ENCODE data around the gene TENM3. TPM values are rescaled to one million over a fixed set of nuclear protein-coding genes. Genes with fewer than 3 reads are reported as not detected.

Gene TENM3
- total and polyA plus RNA-seq, 2 donors (not counting 3 experiments of a cell fraction or from before 2014, with no cell fraction given) = 3.2 to 6.2 TPM

DNA sequence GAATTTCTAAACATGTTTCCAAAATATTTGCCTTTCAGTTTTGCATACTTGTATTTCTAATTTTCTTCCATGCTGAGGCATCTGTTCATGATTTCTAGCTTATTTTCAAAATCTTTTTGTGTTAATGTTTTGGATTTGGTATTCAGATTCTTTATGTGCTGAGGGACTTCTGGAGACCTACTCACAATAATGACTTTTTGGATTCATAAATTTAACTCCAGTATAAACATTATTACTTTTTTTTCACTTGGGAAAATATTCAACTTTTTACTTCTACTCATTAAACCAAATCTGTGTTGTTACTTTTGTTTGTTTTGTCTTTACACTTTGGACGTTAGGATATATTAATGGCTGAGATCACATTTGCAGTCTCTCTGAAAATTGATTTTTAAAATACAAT, 183.7 kb downstream of the TENM3 start:
- Histone ChIP-seq H3K79me2 (ENCODE audit: control insufficient read depth, insufficient read depth, low read length) (no peaks in the 10 kb centered on the region), H2AFZ (ENCODE audit: low read depth, low read length) (no peak overlapping the region), H3K36me3 (ENCODE audit: control insufficient read depth in 2 of 2, extremely low read depth in 1 of 2, insufficient read depth in 2 of 2, low read length in 2 of 2) (no peaks in the 10 kb centered on the region), H3K9me1 (replicated peaks; ENCODE audit: control insufficient read depth, extremely low read depth, insufficient read depth, low read length) (no peaks in the 10 kb centered on the region), H3K4me1 (ENCODE audit: control insufficient read depth, extremely low read depth, insufficient read depth, low read length) (no peaks in the 10 kb centered on the region), H3K9me3 (replicated peaks; ENCODE audit: control insufficient read depth, insufficient read depth, low read length) (no peaks in the 10 kb centered on the region), H3K4me3 (replicated peaks in 1 of 3; ENCODE audit: insufficient read depth in 1 of 3, low read depth in 1 of 3, low read length in 3 of 3) (no peak overlapping the region), H3K27me3 (ENCODE audit: control insufficient read depth in 2 of 2, insufficient read depth in 2 of 2, low read length in 2 of 2) (no peaks in the 10 kb centered on the region), H3K27ac (ENCODE audit: insufficient read depth, low read depth, low read length) (no peak overlapping the region), H3K9ac (replicated peaks; ENCODE audit: extremely low read depth, insufficient read depth, low read length) (no peak overlapping the region), H4K20me1 (replicated peaks; ENCODE audit: control insufficient read depth, extremely low read depth, insufficient read depth, low read length) (no peaks in the 10 kb centered on the region), H3K4me2 (ENCODE audit: insufficient read depth, low read length) (no peak overlapping the region)
- BruUV-seq (replicated peaks) = no TSS peak
- dilution Hi-C loops (cut with MboI; ENCODE audit: extremely low pct_ligation_motif_present, low sequenced_read_pairs) (no loop called here), intact Hi-C loops (cut with micrococcal nuclease) (no loop called here)
- CTCF ChIA-PET = no interaction called here
- FAIRE-seq = no peak
- POLR2A ChIA-PET = no interaction called here
- TF ChIP-seq POLR2A (IDR thresholded peaks at IDR 0.05; ENCODE audit: low read depth, low read length) = no peak
- TF ChIP-seq, protein P1, sequence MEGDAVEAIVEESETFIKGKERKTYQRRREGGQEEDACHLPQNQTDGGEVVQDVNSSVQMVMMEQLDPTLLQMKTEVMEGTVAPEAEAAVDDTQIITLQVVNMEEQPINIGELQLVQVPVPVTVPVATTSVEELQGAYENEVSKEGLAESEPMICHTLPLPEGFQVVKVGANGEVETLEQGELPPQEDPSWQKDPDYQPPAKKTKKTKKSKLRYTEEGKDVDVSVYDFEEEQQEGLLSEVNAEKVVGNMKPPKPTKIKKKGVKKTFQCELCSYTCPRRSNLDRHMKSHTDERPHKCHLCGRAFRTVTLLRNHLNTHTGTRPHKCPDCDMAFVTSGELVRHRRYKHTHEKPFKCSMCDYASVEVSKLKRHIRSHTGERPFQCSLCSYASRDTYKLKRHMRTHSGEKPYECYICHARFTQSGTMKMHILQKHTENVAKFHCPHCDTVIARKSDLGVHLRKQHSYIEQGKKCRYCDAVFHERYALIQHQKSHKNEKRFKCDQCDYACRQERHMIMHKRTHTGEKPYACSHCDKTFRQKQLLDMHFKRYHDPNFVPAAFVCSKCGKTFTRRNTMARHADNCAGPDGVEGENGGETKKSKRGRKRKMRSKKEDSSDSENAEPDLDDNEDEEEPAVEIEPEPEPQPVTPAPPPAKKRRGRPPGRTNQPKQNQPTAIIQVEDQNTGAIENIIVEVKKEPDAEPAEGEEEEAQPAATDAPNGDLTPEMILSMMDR (IDR thresholded peaks at IDR 0.05; ENCODE audit: extremely low read depth in 1 of 2, insufficient read depth in 1 of 2, low read depth in 1 of 2, low read length in 2 of 2) = no peak
- DNase-seq (ENCODE audit: low read depth, low spot score) = no peak

DNA sequence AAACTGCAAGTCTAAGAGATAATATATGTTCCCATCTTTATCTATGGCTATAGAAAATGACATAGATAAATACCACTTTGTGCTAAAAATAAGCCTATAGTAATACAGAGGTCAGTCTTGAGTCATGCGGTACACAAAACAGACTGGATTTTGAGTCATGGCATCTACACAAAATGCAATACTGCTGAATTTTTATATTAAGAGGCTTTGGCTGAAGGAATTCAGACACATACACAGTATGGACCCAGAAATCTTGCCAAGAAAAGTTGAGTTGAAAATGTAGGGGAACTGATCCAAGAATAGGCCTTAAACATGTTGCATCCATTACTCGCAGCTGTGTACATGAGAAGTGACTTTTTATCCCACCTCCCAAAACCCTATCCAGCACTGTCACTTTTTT, 184.4 kb downstream of the TENM3 start:
- TF ChIP-seq, protein P2, sequence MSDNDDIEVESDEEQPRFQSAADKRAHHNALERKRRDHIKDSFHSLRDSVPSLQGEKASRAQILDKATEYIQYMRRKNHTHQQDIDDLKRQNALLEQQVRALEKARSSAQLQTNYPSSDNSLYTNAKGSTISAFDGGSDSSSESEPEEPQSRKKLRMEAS (IDR thresholded peaks at IDR 0.05; ENCODE audit: insufficient read depth, insufficient read length) = no peak
- TF ChIP-seq GATA2 (IDR thresholded peaks at IDR 0.05; ENCODE audit: insufficient read depth, insufficient read length, low read depth, low read length) = no peak
- no peak for TF ChIP-seq EZH2 (IDR thresholded peaks at IDR 0.05; ENCODE audit: borderline replicate concordance, low read depth, low read length, severe bottlenecking)
- no peak for TF ChIP-seq FOS (IDR thresholded peaks at IDR 0.05; ENCODE audit: borderline replicate concordance, insufficient read depth, low read length)
- no peak for TF ChIP-seq JUN (IDR thresholded peaks at IDR 0.05; ENCODE audit: borderline replicate concordance, insufficient read depth, insufficient read length, low read depth)
- H3K4me3 ChIP-seq (replicated peaks in 1 of 3; ENCODE audit: insufficient read depth in 1 of 3, low read depth in 1 of 3, low read length in 3 of 3) = no peak overlapping the region
- intact Hi-C loops (cut with micrococcal nuclease) (no loop called here), dilution Hi-C loops (cut with MboI; ENCODE audit: extremely low pct_ligation_motif_present, low sequenced_read_pairs) (no loop called here)
- H3K9me1 ChIP-seq (replicated peaks; ENCODE audit: control insufficient read depth, extremely low read depth, insufficient read depth, low read length) = no peaks in the 10 kb centered on the region
- H3K36me3 ChIP-seq (ENCODE audit: control insufficient read depth in 2 of 2, extremely low read depth in 1 of 2, insufficient read depth in 2 of 2, low read length in 2 of 2) = no peaks in the 10 kb centered on the region
- ChIA-PET POLR2A (no interaction called here), CTCF (no interaction called here)
- no peaks in the 10 kb centered on the region for H3K79me2 ChIP-seq (ENCODE audit: control insufficient read depth, insufficient read depth, low read length)
- H3K27ac ChIP-seq (ENCODE audit: insufficient read depth, low read depth, low read length) = no peak overlapping the region
- no peak for DNase-seq (ENCODE audit: low read depth, low spot score)
- no TSS peak for BruUV-seq (replicated peaks)
- no peak overlapping the region for H3K4me2 ChIP-seq (ENCODE audit: insufficient read depth, low read length)
- no peaks in the 10 kb centered on the region for H3K9me3 ChIP-seq (replicated peaks; ENCODE audit: control insufficient read depth, insufficient read depth, low read length)
- no peak overlapping the region for H3K9ac ChIP-seq (replicated peaks; ENCODE audit: extremely low read depth, insufficient read depth, low read length)
- no peaks in the 10 kb centered on the region for H3K27me3 ChIP-seq (ENCODE audit: control insufficient read depth in 2 of 2, insufficient read depth in 2 of 2, low read length in 2 of 2)
- no peak overlapping the region for H2AFZ ChIP-seq (ENCODE audit: low read depth, low read length)
- no peaks in the 10 kb centered on the region for H3K4me1 ChIP-seq (ENCODE audit: control insufficient read depth, extremely low read depth, insufficient read depth, low read length)
- no peaks in the 10 kb centered on the region for H4K20me1 ChIP-seq (replicated peaks; ENCODE audit: control insufficient read depth, extremely low read depth, insufficient read depth, low read length)
- FAIRE-seq = no peak
